ENCODE results near the gene MPZL1. TPM values are rescaled to one million over a fixed set of nuclear protein-coding genes. Genes with fewer than 3 reads are reported as not detected.

The MPZL1 gene
- total RNA-seq, 1 donor from 2014 or later: 85.2 TPM

DNA sequence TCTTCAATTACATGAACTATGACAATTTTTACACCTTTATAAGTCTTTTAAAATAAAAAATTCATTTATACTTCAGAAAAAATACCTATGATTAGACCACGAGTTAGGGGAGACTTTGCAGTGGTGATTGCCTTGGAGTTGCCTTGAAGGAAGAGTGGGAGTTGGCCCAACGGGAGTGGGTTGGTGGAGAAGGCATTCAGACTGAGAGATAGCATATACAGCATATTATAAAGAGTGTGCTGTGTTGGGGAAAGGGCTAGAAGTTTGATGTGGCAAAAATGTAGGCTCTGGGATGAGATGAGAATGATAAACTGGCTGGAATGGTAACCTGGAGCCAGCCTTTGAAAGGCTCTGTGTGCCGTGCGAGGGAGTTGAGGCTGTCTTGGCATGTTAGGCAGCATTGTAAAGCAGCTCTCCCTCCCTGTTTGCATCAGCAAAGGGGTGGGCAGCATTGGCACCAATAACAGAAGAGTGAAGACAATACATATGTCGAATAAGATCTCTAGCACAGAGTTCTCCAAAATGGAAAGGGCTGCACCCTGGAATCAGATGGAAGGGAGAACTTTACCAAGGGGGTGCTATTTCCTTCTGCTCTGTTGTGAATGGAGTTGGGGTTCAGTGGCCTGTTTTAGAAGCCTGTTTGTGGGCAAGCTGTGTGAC lies 24.4 kb downstream of the MPZL1 start:
- intact Hi-C loops (cut with DNase I): no loop called here
- Histone ChIP-seq H3K27ac (no peak overlapping the region), H3K4me1 (peaks cover 4% of the 10 kb centered on the region), H3K27me3 (no peaks in the 10 kb centered on the region), H3K36me3 (no peaks in the 10 kb centered on the region), H3K9me3 (no peaks in the 10 kb centered on the region), H3K4me3 (no peak overlapping the region)
- DNase-seq (no peak), ATAC-seq (no peak)
- TF ChIP-seq, protein P1, sequence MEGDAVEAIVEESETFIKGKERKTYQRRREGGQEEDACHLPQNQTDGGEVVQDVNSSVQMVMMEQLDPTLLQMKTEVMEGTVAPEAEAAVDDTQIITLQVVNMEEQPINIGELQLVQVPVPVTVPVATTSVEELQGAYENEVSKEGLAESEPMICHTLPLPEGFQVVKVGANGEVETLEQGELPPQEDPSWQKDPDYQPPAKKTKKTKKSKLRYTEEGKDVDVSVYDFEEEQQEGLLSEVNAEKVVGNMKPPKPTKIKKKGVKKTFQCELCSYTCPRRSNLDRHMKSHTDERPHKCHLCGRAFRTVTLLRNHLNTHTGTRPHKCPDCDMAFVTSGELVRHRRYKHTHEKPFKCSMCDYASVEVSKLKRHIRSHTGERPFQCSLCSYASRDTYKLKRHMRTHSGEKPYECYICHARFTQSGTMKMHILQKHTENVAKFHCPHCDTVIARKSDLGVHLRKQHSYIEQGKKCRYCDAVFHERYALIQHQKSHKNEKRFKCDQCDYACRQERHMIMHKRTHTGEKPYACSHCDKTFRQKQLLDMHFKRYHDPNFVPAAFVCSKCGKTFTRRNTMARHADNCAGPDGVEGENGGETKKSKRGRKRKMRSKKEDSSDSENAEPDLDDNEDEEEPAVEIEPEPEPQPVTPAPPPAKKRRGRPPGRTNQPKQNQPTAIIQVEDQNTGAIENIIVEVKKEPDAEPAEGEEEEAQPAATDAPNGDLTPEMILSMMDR (IDR thresholded peaks at IDR 0.05): no peak

DNA sequence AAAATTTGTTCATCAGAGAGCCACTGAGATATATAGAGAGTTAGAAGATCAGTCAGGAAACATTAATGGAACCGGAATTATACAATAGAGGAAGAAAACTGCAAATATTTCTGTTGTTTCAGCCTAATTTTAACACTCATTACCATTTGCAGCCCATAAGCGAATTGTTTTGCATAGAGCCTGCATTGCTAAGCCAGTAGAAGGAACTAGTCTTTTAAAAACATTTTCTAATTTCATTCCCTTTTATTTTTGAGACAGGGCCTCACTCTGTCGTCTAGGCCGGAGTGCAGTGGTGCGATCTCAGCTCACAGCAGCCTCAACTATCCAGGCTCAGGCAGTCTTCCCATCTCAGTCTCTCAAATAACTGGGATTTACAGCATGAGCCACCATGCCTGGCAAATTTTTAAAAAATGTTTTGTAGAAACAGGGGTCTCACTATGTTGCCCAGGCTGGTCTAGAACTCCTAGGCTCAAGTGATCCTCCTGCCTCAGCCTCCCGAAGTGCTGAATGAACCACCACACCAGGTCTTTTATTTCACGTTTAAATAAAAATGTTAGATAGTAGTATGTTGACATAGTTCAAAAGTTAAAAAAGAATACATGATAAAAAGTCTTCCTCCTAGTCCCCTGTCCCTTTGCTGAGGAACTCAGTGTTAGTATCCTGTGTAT lies 25.3 kb downstream of the MPZL1 start:
- H3K36me3 ChIP-seq: no peaks in the 10 kb centered on the region

DNA sequence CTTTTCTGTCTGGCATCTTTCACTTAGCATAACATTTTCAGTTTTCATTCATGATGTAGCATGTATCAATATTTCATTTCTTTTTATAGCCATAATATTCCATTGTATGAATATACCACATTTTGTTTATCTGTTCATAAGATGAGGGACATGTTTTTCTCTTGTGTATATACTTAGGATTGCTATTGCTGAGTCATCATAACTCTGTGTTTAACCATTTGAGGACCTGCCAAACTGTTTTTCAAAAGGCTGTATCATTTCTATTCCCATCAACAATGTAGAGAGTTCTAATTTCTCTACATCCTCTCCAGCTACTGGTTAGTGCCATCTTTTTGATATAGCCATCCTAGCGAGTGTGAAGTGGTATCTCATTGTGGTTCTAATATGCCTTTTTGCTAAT lies 26.2 kb downstream of the MPZL1 start:
- intact Hi-C loops (cut with DNase I): no loop called here
- ATAC-seq (no peak), DNase-seq (no peak)
- TF ChIP-seq, protein P1 (IDR thresholded peaks at IDR 0.05): no peak
- H3K27me3 ChIP-seq: no peaks in the 10 kb centered on the region
- H3K4me1 ChIP-seq: peaks cover 9% of the 10 kb centered on the region
- no peaks in the 10 kb centered on the region for H3K36me3 ChIP-seq
- H3K4me3 ChIP-seq: no peak overlapping the region
- H3K27ac ChIP-seq: no peak overlapping the region
- H3K9me3 ChIP-seq: no peaks in the 10 kb centered on the region

More for the DNA sequence above, 25.3 kb downstream of the MPZL1 start:
- H3K4me3 ChIP-seq: no peak overlapping the region
- no peaks in the 10 kb centered on the region for H3K9me3 ChIP-seq
- DNase-seq (no peak), ATAC-seq (no peak)
- intact Hi-C loops (cut with DNase I): no loop called here
- no peaks in the 10 kb centered on the region for H3K27me3 ChIP-seq
- peaks cover 5% of the 10 kb centered on the region for H3K4me1 ChIP-seq
- H3K27ac ChIP-seq: no peak overlapping the region
- TF ChIP-seq, protein P1 (IDR thresholded peaks at IDR 0.05): no peak

DNA sequence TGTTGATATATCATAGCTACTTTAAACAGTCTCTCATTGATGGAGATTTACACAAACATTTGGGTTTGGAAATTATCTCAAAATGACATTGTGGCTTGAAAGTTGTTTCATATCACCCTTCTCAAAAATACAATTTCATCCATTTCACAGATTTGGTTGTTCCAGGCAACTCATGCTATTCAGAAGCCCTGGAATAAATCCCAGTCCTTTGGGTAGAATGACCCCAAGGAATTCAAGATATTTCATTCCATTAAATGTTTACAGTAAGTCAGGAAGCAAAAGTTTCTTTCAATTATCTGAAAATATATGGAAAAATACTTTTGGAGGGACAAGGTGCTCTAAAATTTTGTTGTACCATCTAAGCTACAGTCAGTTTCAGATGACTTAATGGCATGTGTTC lies 27.1 kb downstream of the MPZL1 start:
- Histone ChIP-seq H3K36me3 (no peaks in the 10 kb centered on the region), H3K4me1 (peaks cover 10% of the 10 kb centered on the region), H3K4me3 (no peak overlapping the region), H3K27me3 (no peaks in the 10 kb centered on the region), H3K9me3 (no peaks in the 10 kb centered on the region), H3K27ac (no peak overlapping the region)
- DNase-seq (no peak), ATAC-seq (no peak)
- intact Hi-C loops (cut with DNase I): no loop called here
- TF ChIP-seq, protein P1 (IDR thresholded peaks at IDR 0.05): no peak

DNA sequence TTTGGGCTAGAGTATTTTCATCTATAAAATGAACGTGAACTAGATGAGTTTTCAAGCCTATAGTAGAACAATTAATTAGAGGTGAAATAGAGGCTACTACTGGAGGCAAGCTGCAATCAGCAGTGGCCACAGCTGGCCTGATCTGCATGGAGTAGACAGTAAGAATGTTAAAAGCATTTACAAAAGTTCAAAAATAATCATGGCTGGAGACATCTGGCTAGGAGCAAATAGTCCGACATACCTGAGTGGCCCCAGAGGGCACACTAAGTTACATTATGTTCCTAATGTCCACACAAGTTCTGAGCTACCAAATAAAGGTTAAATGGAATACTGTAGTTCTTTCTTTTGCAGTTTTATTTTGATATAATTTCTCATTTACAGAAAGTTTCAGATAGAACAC lies 28.0 kb downstream of the MPZL1 start:
- DNase-seq (no peak), ATAC-seq (peak; percentile 44)
- TF ChIP-seq, protein P1 (IDR thresholded peaks at IDR 0.05): no peak

More for the DNA sequence above, 28.0 kb downstream of the MPZL1 start:
- Histone ChIP-seq H3K27me3 (no peaks in the 10 kb centered on the region), H3K27ac (no peak overlapping the region), H3K36me3 (no peaks in the 10 kb centered on the region), H3K4me1 (peaks cover 10% of the 10 kb centered on the region), H3K4me3 (no peak overlapping the region), H3K9me3 (no peaks in the 10 kb centered on the region)
- intact Hi-C loops (cut with DNase I): no loop called here

Data from upper lobe of right lung (tissue), 1 donor.